ENCODE results near the gene NMT1. TPM values are rescaled to one million over a fixed set of nuclear protein-coding genes. Genes with fewer than 3 reads are reported as not detected.

The NMT1 gene
- total RNA-seq, 3 donors from 2014 or later = 81.9 to 130 (median 84.0) TPM

GRCh38 chr17:45125509-45125908 lies 64.4 kb downstream of the NMT1 start:
- Histone ChIP-seq H3K4me3 (no peak overlapping the region), H3K27ac (no peak overlapping the region), H3K4me1 (peaks cover 6 to 21% of the 10 kb centered on the region in 2 donors), H3K27me3 (no peaks in the 10 kb centered on the region), H3K9me3 (no peaks in the 10 kb centered on the region), H3K36me3 (no peaks in the 10 kb centered on the region)
- intact Hi-C loops (cut with DNase I; ENCODE audit: low total_unique reads) = no loop called here
- no peak for DNase-seq (ENCODE audit: low spot score in 2 of 2)
- TF ChIP-seq CTCF (IDR thresholded peaks at IDR 0.05) (no peak), POLR2AphosphoS5 (IDR thresholded peaks at IDR 0.05) (no peak), POLR2A (IDR thresholded peaks at IDR 0.05) (no peak)

DNA sequence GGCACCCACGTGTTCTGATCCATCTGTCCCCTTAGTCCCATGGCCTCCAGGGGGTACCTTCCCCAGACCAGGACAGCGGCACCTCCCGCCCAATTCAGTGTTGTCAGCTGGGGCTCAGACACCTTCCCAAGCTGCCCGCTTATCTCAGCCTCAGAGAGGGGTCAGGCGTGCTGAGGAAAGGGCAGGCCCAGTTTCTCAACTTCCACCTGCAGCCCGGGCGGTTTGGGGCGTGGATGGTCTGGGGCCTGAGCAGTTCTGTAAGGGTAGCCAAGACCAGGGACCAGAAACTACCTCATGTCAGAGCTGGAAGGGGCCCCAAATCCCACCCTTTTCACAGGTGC lies 66.1 kb downstream of the NMT1 start:
- Histone ChIP-seq H3K4me1 (peaks cover 6 to 27% of the 10 kb centered on the region in 2 donors), H3K9me3 (no peaks in the 10 kb centered on the region), H3K27me3 (no peaks in the 10 kb centered on the region), H3K27ac (peak overlapping the region; percentile 83 to 99), H3K4me3 (peak overlapping the region in 1 of 3 donors; percentile 47), H3K36me3 (no peaks in the 10 kb centered on the region)
- no peak for DNase-seq (ENCODE audit: low spot score in 2 of 2)
- TF ChIP-seq POLR2AphosphoS5 (IDR thresholded peaks at IDR 0.05) = no peak
- TF ChIP-seq CTCF (IDR thresholded peaks at IDR 0.05) = no peak
- intact Hi-C loops (cut with DNase I; ENCODE audit: low total_unique reads) = no loop called here

DNA sequence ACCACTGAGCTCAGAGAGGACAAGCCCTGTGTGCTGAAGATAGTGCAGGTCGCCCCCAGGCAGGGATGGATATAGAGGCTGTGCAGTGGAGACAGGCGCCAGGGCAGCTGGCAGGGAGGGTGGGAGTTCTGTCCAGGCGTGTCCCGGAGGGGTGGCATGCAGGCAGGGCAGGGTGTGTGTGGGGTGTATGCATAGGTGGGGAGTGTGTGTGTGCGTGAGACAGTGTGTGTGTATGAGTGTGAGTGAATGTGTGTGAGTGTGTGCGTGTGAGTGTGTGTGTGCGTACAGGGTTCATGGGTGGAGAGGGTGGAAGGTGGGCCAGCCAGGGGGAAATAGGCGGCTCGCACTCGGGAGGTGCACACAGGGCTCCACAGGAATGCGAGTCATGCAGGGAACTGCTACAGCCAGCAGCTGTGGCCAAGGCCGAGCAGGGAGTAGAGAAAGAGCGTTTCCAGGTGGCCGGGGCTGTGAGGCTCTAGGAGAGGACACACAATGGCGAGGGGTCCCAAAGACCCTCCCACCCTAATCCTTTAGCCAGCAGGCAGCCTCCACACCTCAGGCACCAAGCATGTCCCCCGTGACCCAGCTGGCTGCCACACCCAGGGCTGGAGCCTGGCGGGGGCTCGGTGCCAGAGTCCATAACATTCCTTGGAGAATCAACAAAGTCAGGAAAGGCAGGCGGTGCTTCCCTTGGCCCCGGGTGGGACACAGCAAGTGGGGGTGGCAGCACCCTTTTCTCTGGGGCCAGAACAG lies 66.6 kb downstream of the NMT1 start:
- Histone ChIP-seq H3K27ac (peak overlapping the region; percentile 83 to 99), H3K4me1 (peaks cover 6 to 27% of the 10 kb centered on the region in 2 donors), H3K27me3 (no peaks in the 10 kb centered on the region), H3K9me3 (no peaks in the 10 kb centered on the region), H3K36me3 (no peaks in the 10 kb centered on the region), H3K4me3 (peak overlapping the region in 2 of 3 donors; percentile 8 to 47)
- intact Hi-C loops (cut with DNase I; ENCODE audit: low total_unique reads) = no loop called here
- TF ChIP-seq POLR2AphosphoS5 (IDR thresholded peaks at IDR 0.05) (peak in 1 of 3 donors; percentile 27), POLR2A (IDR thresholded peaks at IDR 0.05) (no peak), CTCF (IDR thresholded peaks at IDR 0.05) (no peak)
- DNase-seq (ENCODE audit: low spot score in 2 of 2) = peak; percentile 62 to 77

- peak overlapping the region; percentile 83 to 99 for H3K27ac ChIP-seq
- peak overlapping the region in 2 of 3 donors; percentile 8 to 47 for H3K4me3 ChIP-seq
- intact Hi-C loops (cut with DNase I; ENCODE audit: low total_unique reads) = no loop called here
- H3K9me3 ChIP-seq = no peaks in the 10 kb centered on the region
- H3K4me1 ChIP-seq = peaks cover 6 to 27% of the 10 kb centered on the region in 2 donors
- H3K36me3 ChIP-seq = no peaks in the 10 kb centered on the region
- no peaks in the 10 kb centered on the region for H3K27me3 ChIP-seq
- DNase-seq (ENCODE audit: low spot score in 2 of 2) = no peak
- TF ChIP-seq CTCF (IDR thresholded peaks at IDR 0.05) (no peak), POLR2AphosphoS5 (IDR thresholded peaks at IDR 0.05) (no peak), POLR2A (IDR thresholded peaks at IDR 0.05) (no peak)
These were observed 67.2 kb downstream of the NMT1 start for GRCh38 chr17:45128331-45128730.

- H3K27ac ChIP-seq = peak overlapping the region; percentile 83 to 99
- no peaks in the 10 kb centered on the region for H3K27me3 ChIP-seq
- peaks cover 6 to 26% of the 10 kb centered on the region in 2 donors for H3K4me1 ChIP-seq
- intact Hi-C loops (cut with DNase I; ENCODE audit: low total_unique reads) = no loop called here
- DNase-seq (ENCODE audit: low spot score in 2 of 2) = no peak
- H3K9me3 ChIP-seq = no peaks in the 10 kb centered on the region
- no peak for TF ChIP-seq POLR2AphosphoS5 (IDR thresholded peaks at IDR 0.05)
- TF ChIP-seq CTCF (IDR thresholded peaks at IDR 0.05) = no peak
- TF ChIP-seq POLR2A (IDR thresholded peaks at IDR 0.05) = no peak
- H3K4me3 ChIP-seq = no peak overlapping the region
- no peaks in the 10 kb centered on the region for H3K36me3 ChIP-seq
These were observed 67.9 kb downstream of the NMT1 start for GRCh38 chr17:45128989-45129388.
